ENCODE results near the gene HSPA1A.
"Not testable (repeated sequence)": the region's sequence is repeated elsewhere in the genome, so short reads cannot be mapped to it uniquely, and the experiment has no call there.

Gene HSPA1A

GRCh38 chr6:31791324-31792089 lies 23.8 kb upstream of the HSPA1A start:
- Histone ChIP-seq H3K27me3 (ENCODE audit: insufficient read depth, low read length, poor library complexity, severe bottlenecking) (peaks cover 7% of the 10 kb centered on the region), H3K36me3 (ENCODE audit: insufficient read depth, low read length) (peaks cover 8% of the 10 kb centered on the region), H3K9ac (ENCODE audit: low read depth, low read length, poor library complexity, severe bottlenecking) (no peak overlapping the region), H3K79me2 (ENCODE audit: insufficient read depth, low read length) (peaks cover 42% of the 10 kb centered on the region), H3K4me2 (ENCODE audit: low read depth, low read length, poor library complexity, severe bottlenecking) (peak overlapping the region; percentile 11), H3K4me3 (ENCODE audit: low read length, poor library complexity, severe bottlenecking) (no peak overlapping the region), H3K4me1 (ENCODE audit: insufficient read depth, low read length, poor library complexity, severe bottlenecking) (peaks cover 30% of the 10 kb centered on the region), H2AFZ (ENCODE audit: low read length) (no peak overlapping the region), H4K20me1 (ENCODE audit: insufficient read depth, low read length, poor library complexity, severe bottlenecking) (peaks cover 19% of the 10 kb centered on the region), H3K9me2 (replicated peaks; ENCODE audit: low read depth, low read length) (no peaks in the 10 kb centered on the region), H3K9me3 (ENCODE audit: insufficient read depth, low read depth, low read length) (no peaks in the 10 kb centered on the region), H3F3A (ENCODE audit: low read depth) (no peaks in the 10 kb centered on the region)
- TF ChIP-seq EZH2phosphoT487 (IDR thresholded peaks at IDR 0.05; ENCODE audit: borderline replicate concordance) (no peak), CTCF (conservative IDR thresholded peaks at IDR 0.05; ENCODE audit: low read length) (peak; percentile 68)

DNA sequence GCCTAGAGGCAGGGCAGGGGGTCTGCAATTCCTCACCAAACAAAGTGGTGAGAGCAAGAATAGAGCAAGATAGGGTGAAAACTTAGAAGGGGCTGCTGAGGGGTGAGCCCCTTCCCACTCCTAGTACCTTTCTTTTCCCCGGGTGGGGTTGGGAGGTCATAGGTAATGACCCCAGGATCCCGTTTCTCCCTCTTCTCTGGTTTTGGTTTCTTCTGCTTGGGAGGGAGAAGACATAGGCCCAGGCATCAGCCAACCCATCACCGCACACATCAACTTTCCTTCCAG lies 23.3 kb upstream of the HSPA1A start:
- TF ChIP-seq EZH2phosphoT487 (IDR thresholded peaks at IDR 0.05; ENCODE audit: borderline replicate concordance) (no peak), CTCF (conservative IDR thresholded peaks at IDR 0.05; ENCODE audit: low read length) (no peak)
- peaks cover 7% of the 10 kb centered on the region for H3K27me3 ChIP-seq (ENCODE audit: insufficient read depth, low read length, poor library complexity, severe bottlenecking)
- H3K4me2 ChIP-seq (ENCODE audit: low read depth, low read length, poor library complexity, severe bottlenecking) = peak overlapping the region; percentile 11
- peak overlapping the region; percentile 100 for H3K4me3 ChIP-seq (ENCODE audit: low read length, poor library complexity, severe bottlenecking)
- peaks cover 8% of the 10 kb centered on the region for H3K36me3 ChIP-seq (ENCODE audit: insufficient read depth, low read length)
- peaks cover 34% of the 10 kb centered on the region for H3K4me1 ChIP-seq (ENCODE audit: insufficient read depth, low read length, poor library complexity, severe bottlenecking)
- peaks cover 4% of the 10 kb centered on the region; the same call in 1 of the 2 replicates for H3F3A ChIP-seq (ENCODE audit: low read depth)
- H3K79me2 ChIP-seq (ENCODE audit: insufficient read depth, low read length) = peaks cover 42% of the 10 kb centered on the region
- no peaks in the 10 kb centered on the region for H3K9me2 ChIP-seq (replicated peaks; ENCODE audit: low read depth, low read length)
- H2AFZ ChIP-seq (ENCODE audit: low read length) = no peak overlapping the region
- H3K9ac ChIP-seq (ENCODE audit: low read depth, low read length, poor library complexity, severe bottlenecking) = peak overlapping the region; percentile 96
- H3K9me3 ChIP-seq (ENCODE audit: insufficient read depth, low read depth, low read length) = no peaks in the 10 kb centered on the region
- peaks cover 19% of the 10 kb centered on the region for H4K20me1 ChIP-seq (ENCODE audit: insufficient read depth, low read length, poor library complexity, severe bottlenecking)

DNA sequence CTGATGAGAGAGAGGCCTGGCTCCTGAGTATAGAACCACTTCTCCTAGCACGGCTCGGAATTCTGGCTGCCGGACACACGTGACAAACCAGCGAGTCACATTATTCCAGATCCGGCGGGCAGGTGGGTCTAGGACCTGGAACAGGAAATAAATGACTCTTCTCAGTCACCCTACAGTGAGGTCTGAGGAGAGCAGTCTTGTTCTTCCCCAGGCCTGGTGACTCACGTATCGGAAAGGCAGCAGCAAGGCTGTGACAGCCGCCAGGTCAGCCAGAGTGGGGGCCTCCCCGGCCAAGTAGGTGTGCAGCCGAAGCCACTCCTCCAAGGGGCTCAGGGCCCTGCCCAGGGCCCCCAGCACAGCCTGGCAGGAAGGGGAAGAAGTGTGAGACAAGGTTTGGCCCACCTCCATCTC lies 22.6 kb upstream of the HSPA1A start:
- H4K20me1 ChIP-seq (ENCODE audit: insufficient read depth, low read length, poor library complexity, severe bottlenecking) = peaks cover 19% of the 10 kb centered on the region
- H3K79me2 ChIP-seq (ENCODE audit: insufficient read depth, low read length) = peaks cover 42% of the 10 kb centered on the region
- no peaks in the 10 kb centered on the region for H3K9me3 ChIP-seq (ENCODE audit: insufficient read depth, low read depth, low read length)
- H3K4me1 ChIP-seq (ENCODE audit: insufficient read depth, low read length, poor library complexity, severe bottlenecking) = peaks cover 42% of the 10 kb centered on the region
- peaks cover 6% of the 10 kb centered on the region; the same call in 1 of the 2 replicates for H3F3A ChIP-seq (ENCODE audit: low read depth)
- no peak for TF ChIP-seq CTCF (conservative IDR thresholded peaks at IDR 0.05; ENCODE audit: low read length)
- no peak for TF ChIP-seq EZH2phosphoT487 (IDR thresholded peaks at IDR 0.05; ENCODE audit: borderline replicate concordance)
- peak overlapping the region; percentile 96 for H3K9ac ChIP-seq (ENCODE audit: low read depth, low read length, poor library complexity, severe bottlenecking)
- H3K4me2 ChIP-seq (ENCODE audit: low read depth, low read length, poor library complexity, severe bottlenecking) = peak overlapping the region; percentile 90
- H3K36me3 ChIP-seq (ENCODE audit: insufficient read depth, low read length) = peaks cover 8% of the 10 kb centered on the region
- peaks cover 7% of the 10 kb centered on the region for H3K27me3 ChIP-seq (ENCODE audit: insufficient read depth, low read length, poor library complexity, severe bottlenecking)
- H3K9me2 ChIP-seq (replicated peaks; ENCODE audit: low read depth, low read length) = no peaks in the 10 kb centered on the region
- no peak overlapping the region for H2AFZ ChIP-seq (ENCODE audit: low read length)
- H3K4me3 ChIP-seq (ENCODE audit: low read length, poor library complexity, severe bottlenecking) = peak overlapping the region; percentile 100

GRCh38 chr6:31793927-31794245 lies 21.5 kb upstream of the HSPA1A start:
- Histone ChIP-seq H3K9ac (ENCODE audit: low read depth, low read length, poor library complexity, severe bottlenecking) (peak overlapping the region; percentile 96), H3K4me3 (ENCODE audit: low read length, poor library complexity, severe bottlenecking) (peak overlapping the region; percentile 100), H3K79me2 (ENCODE audit: insufficient read depth, low read length) (peaks cover 43% of the 10 kb centered on the region), H4K20me1 (ENCODE audit: insufficient read depth, low read length, poor library complexity, severe bottlenecking) (peaks cover 19% of the 10 kb centered on the region), H3K4me2 (ENCODE audit: low read depth, low read length, poor library complexity, severe bottlenecking) (peak overlapping the region; percentile 90), H3K4me1 (ENCODE audit: insufficient read depth, low read length, poor library complexity, severe bottlenecking) (peaks cover 49% of the 10 kb centered on the region)
- not testable (repeated sequence) for H3K9me2 ChIP-seq (replicated peaks; ENCODE audit: low read depth, low read length); H2AFZ ChIP-seq (ENCODE audit: low read length); H3K36me3 ChIP-seq (ENCODE audit: insufficient read depth, low read length); H3K27me3 ChIP-seq (ENCODE audit: insufficient read depth, low read length, poor library complexity, severe bottlenecking); H3K9me3 ChIP-seq (ENCODE audit: insufficient read depth, low read depth, low read length); H3F3A ChIP-seq (ENCODE audit: low read depth)
